Fibroblast of lung (primary cell): ENCODE data around the gene GPHN. TPM values are rescaled to one million over a fixed set of nuclear protein-coding genes. Genes with fewer than 3 reads are reported as not detected.

Source experiments
- DNase-seq, 2 donors: peaks; one replicate each; pipeline versions ENCODE4 v3.0.0 to v3.0.0-alpha.2; 2010; ENCODE audit warnings: low read depth in 2 of 2
- H2AFZ ChIP-seq: 2 replicates; pipeline ENCODE4 v1.5.1; 2012; ENCODE audit warnings: low read length, control low read depth, inconsistent platforms
- H3K27ac ChIP-seq: 2 replicates; pipeline ENCODE4 v1.5.1; 2011; ENCODE audit warnings: low read length, control low read depth; ENCODE audit not compliant: insufficient read depth
- H3K27me3 ChIP-seq: 2 replicates; pipeline ENCODE4 v1.5.1; 2011; ENCODE audit warnings: mild to moderate bottlenecking, low read length; ENCODE audit not compliant: control insufficient read depth, insufficient read depth
- H3K36me3 ChIP-seq: 2 replicates; pipeline ENCODE4 v1.5.1; 2011; ENCODE audit warnings: low read length; ENCODE audit not compliant: control insufficient read depth, insufficient read depth
- H3K4me1 ChIP-seq: 2 replicates; pipeline ENCODE4 v1.5.1; 2011; ENCODE audit warnings: low read length; ENCODE audit not compliant: control insufficient read depth, insufficient read depth; ENCODE audit errors: extremely low read depth
- H3K4me2 ChIP-seq: 2 replicates; pipeline ENCODE4 v1.5.1; 2011; ENCODE audit warnings: low read length, control low read depth; ENCODE audit not compliant: insufficient read depth; ENCODE audit errors: extremely low read depth
- H3K4me3 ChIP-seq, 4 experiments: fragments of 200-600 bp in 1 of 4; sonication (generic) in 1 of 4; replicated peaks in 1 of 4; 2 replicates each; pipeline ENCODE4 v1.5.1; 2011 to 2016; ENCODE audit warnings: low read length in 4 of 4, low read depth in 3 of 4, mild to moderate bottlenecking in 3 of 4, control low read depth in 2 of 4, inconsistent platforms in 1 of 4, mixed read lengths in 1 of 4; ENCODE audit not compliant: insufficient read depth in 1 of 4; ENCODE audit errors: control extremely low read depth in 1 of 4
- H3K79me2 ChIP-seq: 2 replicates; pipeline ENCODE4 v1.5.1; 2012; ENCODE audit warnings: mild to moderate bottlenecking, low read length, inconsistent platforms; ENCODE audit not compliant: control insufficient read depth, insufficient read depth
- H3K9ac ChIP-seq: 2 replicates; pipeline ENCODE4 v1.5.1; 2011; ENCODE audit warnings: mild to moderate bottlenecking, low read length, control low read depth; ENCODE audit not compliant: insufficient read depth
- H3K9me3 ChIP-seq: 2 replicates; pipeline ENCODE4 v1.5.1; 2012; ENCODE audit warnings: low read depth, low read length; ENCODE audit not compliant: control insufficient read depth, insufficient read depth
- H4K20me1 ChIP-seq: 2 replicates; pipeline ENCODE4 v1.5.1; 2011; ENCODE audit warnings: low read length; ENCODE audit not compliant: control insufficient read depth, insufficient read depth; ENCODE audit errors: extremely low read depth
- CTCF ChIP-seq, 2 donors: IDR thresholded peaks in 1 of 2; conservative IDR thresholded peaks in 1 of 2; 1 replicate in 1 of 2; 2 replicates in 1 of 2; pipeline ENCODE4 v1.5.1; 2011 to 2012; ENCODE audit warnings: low read length in 2 of 2, control low read depth in 1 of 2, inconsistent platforms in 1 of 2, low read depth in 1 of 2, mild to moderate bottlenecking in 1 of 2
- EZH2 ChIP-seq: IDR thresholded peaks from 2 replicates; pipeline ENCODE4 v1.5.1; 2012; ENCODE audit warnings: low read length, control low read depth, mild to moderate bottlenecking; ENCODE audit errors: missing control alignments
- polyA plus RNA-seq, 2 donors: library from polyadenylated mRNA; depleted of rRNA in 1 of 2; stranded (reverse) in 1 of 2; unstranded in 1 of 2; fragments of >200 nt; gene quantifications; 2 replicates each; pipeline ENCODE4 v1.2.1, GENCODE V29; 2011 to 2012; ENCODE audit warnings: missing spikeins in 1 of 2
- total RNA-seq: library from RNA; depleted of rRNA; stranded (reverse); fragments of >200 nt; gene quantifications from 2 replicates; pipeline ENCODE4 v1.2.1, GENCODE V29; 2014

The GPHN gene
- total and polyA plus RNA-seq, 2 donors (not counting 1 experiment from before 2014, with no cell fraction given), result 8.3 to 13.9 TPM

- Histone ChIP-seq H3K27ac (no peak overlapping the region), H3K4me3 (no peak overlapping the region), H4K20me1 (no peaks in the 10 kb centered on the region), H3K27me3 (no peaks in the 10 kb centered on the region), H3K36me3 (no peaks in the 10 kb centered on the region), H2AFZ (no peak overlapping the region), H3K4me2 (no peak overlapping the region), H3K9ac (no peak overlapping the region), H3K9me3 (no peaks in the 10 kb centered on the region), H3K79me2 (no peaks in the 10 kb centered on the region), H3K4me1 (no peaks in the 10 kb centered on the region)
- TF ChIP-seq EZH2, result no peak
- no peak for TF ChIP-seq CTCF (conservative IDR thresholded peaks at IDR 0.05 in 1 of 2, IDR thresholded peaks at IDR 0.05 in 1 of 2; ENCODE audit: low read depth in 1 of 2, low read length in 2 of 2)
- no peak for DNase-seq
Measured at GRCh38 chr14:66601932-66602578, 94.1 kb downstream of the GPHN start.

DNA sequence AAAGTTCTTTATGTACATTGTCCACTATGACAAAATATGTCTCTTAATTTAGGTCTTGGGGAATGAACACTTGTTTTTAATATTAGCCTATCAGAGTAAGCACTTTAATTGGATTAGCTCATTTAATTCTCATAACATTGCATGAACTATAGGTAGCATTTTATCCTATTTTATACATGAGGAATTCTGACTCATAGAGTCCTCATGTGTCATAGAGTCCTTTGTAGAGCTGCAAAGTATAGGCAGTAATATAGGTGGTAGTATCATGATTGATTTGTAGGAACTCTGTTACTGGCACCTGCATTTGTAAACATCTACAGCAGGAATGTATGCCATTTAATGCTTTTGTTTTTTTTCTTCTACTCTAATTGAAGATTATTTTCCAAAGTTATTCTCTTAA, 96.0 kb downstream of the GPHN start:
- no peak for TF ChIP-seq EZH2
- no peak for TF ChIP-seq CTCF (conservative IDR thresholded peaks at IDR 0.05 in 1 of 2, IDR thresholded peaks at IDR 0.05 in 1 of 2; ENCODE audit: low read depth in 1 of 2, low read length in 2 of 2)
- Histone ChIP-seq H4K20me1 (no peaks in the 10 kb centered on the region), H3K27me3 (no peaks in the 10 kb centered on the region), H3K9ac (no peak overlapping the region), H3K27ac (no peak overlapping the region), H3K4me2 (no peak overlapping the region), H3K4me3 (no peak overlapping the region), H3K4me1 (no peaks in the 10 kb centered on the region), H3K79me2 (no peaks in the 10 kb centered on the region), H3K36me3 (no peaks in the 10 kb centered on the region), H2AFZ (no peak overlapping the region), H3K9me3 (no peaks in the 10 kb centered on the region)
- DNase-seq, result no peak

- H3K36me3 ChIP-seq, result no peaks in the 10 kb centered on the region
- no peaks in the 10 kb centered on the region for H3K79me2 ChIP-seq
- no peak for DNase-seq
- no peak overlapping the region for H3K4me2 ChIP-seq
- no peaks in the 10 kb centered on the region for H4K20me1 ChIP-seq
- H3K9me3 ChIP-seq, result no peaks in the 10 kb centered on the region
- no peak overlapping the region for H3K27ac ChIP-seq
- no peak overlapping the region for H3K9ac ChIP-seq
- H3K27me3 ChIP-seq, result no peaks in the 10 kb centered on the region
- no peak overlapping the region for H2AFZ ChIP-seq
- TF ChIP-seq CTCF (conservative IDR thresholded peaks at IDR 0.05 in 1 of 2, IDR thresholded peaks at IDR 0.05 in 1 of 2; ENCODE audit: low read depth in 1 of 2, low read length in 2 of 2) (no peak), EZH2 (no peak)
- no peak overlapping the region for H3K4me3 ChIP-seq
- H3K4me1 ChIP-seq, result no peaks in the 10 kb centered on the region
Measured at GRCh38 chr14:66606826-66607225, 98.9 kb downstream of the GPHN start.
